ENCODE measurements around the gene ARHGAP15. TPM values are rescaled to one million over a fixed set of nuclear protein-coding genes. Genes with fewer than 3 reads are reported as not detected.

ARHGAP15 gene
- total RNA-seq, 1 donor from 2014 or later: 18.5 TPM

GRCh38 chr2:143680885-143681405, 551.7 kb downstream of the ARHGAP15 start:
- ATAC-seq: no peak
- H3K27ac ChIP-seq: no peak overlapping the region
- no peak for TF ChIP-seq CTCF (IDR thresholded peaks at IDR 0.05)
- H3K27me3 ChIP-seq (ENCODE audit: low read depth): no peaks in the 10 kb centered on the region
- intact Hi-C loops (cut with DNase I): no loop called here
- DNase-seq: no peak
- no peaks in the 10 kb centered on the region for H3K4me1 ChIP-seq
- no peak overlapping the region for H3K4me3 ChIP-seq
- H3K9me3 ChIP-seq: no peaks in the 10 kb centered on the region
- no peaks in the 10 kb centered on the region for H3K36me3 ChIP-seq

- DNase-seq: no peak
- no peaks in the 10 kb centered on the region for H3K9me3 ChIP-seq
- H3K4me1 ChIP-seq: no peaks in the 10 kb centered on the region
- no peaks in the 10 kb centered on the region for H3K27me3 ChIP-seq (ENCODE audit: low read depth)
- H3K36me3 ChIP-seq: no peaks in the 10 kb centered on the region
- TF ChIP-seq CTCF (IDR thresholded peaks at IDR 0.05): no peak
- intact Hi-C loops (cut with DNase I): no loop called here
- no peak overlapping the region for H3K27ac ChIP-seq
- H3K4me3 ChIP-seq: no peak overlapping the region
- ATAC-seq: no peak
These were observed 553.3 kb downstream of the ARHGAP15 start for GRCh38 chr2:143682436-143683055.

- no peaks in the 10 kb centered on the region for H3K9me3 ChIP-seq
- no peak overlapping the region for H3K4me3 ChIP-seq
- H3K27ac ChIP-seq: no peak overlapping the region
- no peak for TF ChIP-seq CTCF (IDR thresholded peaks at IDR 0.05)
- intact Hi-C loops (cut with DNase I): no loop called here
- no peak for DNase-seq
- H3K36me3 ChIP-seq: no peaks in the 10 kb centered on the region
- ATAC-seq: no peak
- no peaks in the 10 kb centered on the region for H3K27me3 ChIP-seq (ENCODE audit: low read depth)
- H3K4me1 ChIP-seq: no peaks in the 10 kb centered on the region
These were observed 554.8 kb downstream of the ARHGAP15 start for GRCh38 chr2:143683977-143684376.

- intact Hi-C loops (cut with DNase I): no loop called here
- H3K27me3 ChIP-seq (ENCODE audit: low read depth): no peaks in the 10 kb centered on the region
- no peak for TF ChIP-seq CTCF (IDR thresholded peaks at IDR 0.05)
- no peaks in the 10 kb centered on the region for H3K36me3 ChIP-seq
- no peak for DNase-seq
- no peaks in the 10 kb centered on the region for H3K4me1 ChIP-seq
- no peak overlapping the region for H3K27ac ChIP-seq
- no peaks in the 10 kb centered on the region for H3K9me3 ChIP-seq
- ATAC-seq: no peak
- no peak overlapping the region for H3K4me3 ChIP-seq
These were observed 555.5 kb downstream of the ARHGAP15 start for GRCh38 chr2:143684551-143685320.

- no peaks in the 10 kb centered on the region for H3K4me1 ChIP-seq
- H3K27ac ChIP-seq: no peak overlapping the region
- no peak for TF ChIP-seq CTCF (IDR thresholded peaks at IDR 0.05)
- no peak for DNase-seq
- no peak overlapping the region for H3K4me3 ChIP-seq
- no peaks in the 10 kb centered on the region for H3K9me3 ChIP-seq
- intact Hi-C loops (cut with DNase I): no loop called here
- H3K27me3 ChIP-seq (ENCODE audit: low read depth): no peaks in the 10 kb centered on the region
- ATAC-seq: no peak
- H3K36me3 ChIP-seq: no peaks in the 10 kb centered on the region
These were observed 556.3 kb downstream of the ARHGAP15 start for GRCh38 chr2:143685421-143686078.

All from lower lobe of right lung (tissue), 2 donors.